GM23338 (cell line): ENCODE results near the gene DHRS12. TPM values are rescaled to one million over a fixed set of nuclear protein-coding genes. Genes with fewer than 3 reads are reported as not detected.
A peak's percentile ranks its signal among the peaks of the same experiment; 100 is the strongest.

Experiments
- ATAC-seq: fragments of 200-7000 bp; cut with Tn5 transposase; 3 replicates; pipeline ENCODE4 v1.9.1; 2020
- DNase-seq: peaks from one replicate; pipeline ENCODE4 v3.0.0-alpha.2; 2015; ENCODE audit warnings: low spot score
- H2AFZ ChIP-seq: fragments of 200-600 bp; sonication (generic); 2 replicates; pipeline ENCODE4 v1.8.0; 2016; ENCODE audit warnings: antibody characterized with exemption, mild to moderate bottlenecking, moderate library complexity
- H3F3A ChIP-seq: fragments of 200-600 bp; sonication (generic); replicated peaks from 2 replicates; pipeline ENCODE4 v1.8.0; 2017; ENCODE audit warnings: antibody characterized with exemption, mixed run types, low read depth
- H3K27ac ChIP-seq: fragments of 200-600 bp; sonication (generic); 2 replicates; pipeline ENCODE4 v1.6.1; 2016; ENCODE audit warnings: low read depth
- H3K27me3 ChIP-seq: fragments of 200-600 bp; sonication (generic); 2 replicates; pipeline ENCODE4 v1.8.0; 2016; ENCODE audit warnings: mild to moderate bottlenecking, mixed run types, moderate library complexity; ENCODE audit not compliant: insufficient read depth
- H3K36me3 ChIP-seq: fragments of 200-600 bp; sonication (generic); 2 replicates; pipeline ENCODE4 v1.8.0; 2016; ENCODE audit warnings: mild to moderate bottlenecking; ENCODE audit not compliant: insufficient read depth
- H3K4me1 ChIP-seq: fragments of 200-600 bp; sonication (generic); 2 replicates; pipeline ENCODE4 v1.8.0; 2016; ENCODE audit warnings: mild to moderate bottlenecking, moderate library complexity; ENCODE audit not compliant: insufficient read depth
- H3K4me2 ChIP-seq: fragments of 200-600 bp; sonication (generic); 2 replicates; pipeline ENCODE4 v1.7.1; 2017; ENCODE audit warnings: mixed run types
- H3K4me3 ChIP-seq: fragments of 200-600 bp; sonication (generic); 2 replicates; pipeline ENCODE4 v1.6.1; 2016; ENCODE audit warnings: mixed run types
- H3K79me2 ChIP-seq: fragments of 200-600 bp; sonication (generic); replicated peaks from 2 replicates; pipeline ENCODE4 v1.8.0; 2017; ENCODE audit warnings: mild to moderate bottlenecking; ENCODE audit not compliant: insufficient read depth
- H3K9me2 ChIP-seq: fragments of 200-600 bp; sonication (generic); 2 replicates; pipeline ENCODE4 v1.8.0; 2017; ENCODE audit not compliant: insufficient read depth
- H4K20me1 ChIP-seq: fragments of 200-600 bp; sonication (generic); replicated peaks from 2 replicates; pipeline ENCODE4 v1.8.0; 2017; ENCODE audit warnings: mild to moderate bottlenecking; ENCODE audit not compliant: insufficient read depth
- H3K27ac Mint-ChIP-seq: 2 replicates; pipeline ENCODE4 v1.8.0; 2020; ENCODE audit warnings: inconsistent platforms, mild to moderate bottlenecking, moderate library complexity, mixed read lengths
- H3K27me3 Mint-ChIP-seq: 3 replicates; pipeline ENCODE4 v1.8.0; 2022; ENCODE audit warnings: low read depth, mild to moderate bottlenecking, moderate library complexity, mixed read lengths, inconsistent platforms; ENCODE audit not compliant: insufficient read depth, poor library complexity
- H3K36me3 Mint-ChIP-seq: 3 replicates; pipeline ENCODE4 v1.8.0; 2021; ENCODE audit warnings: low read depth, mild to moderate bottlenecking, inconsistent platforms, moderate library complexity, mixed read lengths
- H3K4me1 Mint-ChIP-seq: 3 replicates; pipeline ENCODE4 v1.8.0; 2020; ENCODE audit warnings: mild to moderate bottlenecking, inconsistent platforms, mixed read lengths
- H3K4me3 Mint-ChIP-seq: 3 replicates; pipeline ENCODE4 v1.8.0; 2021; ENCODE audit warnings: moderate library complexity, mild to moderate bottlenecking, inconsistent platforms, mixed read lengths
- H3K9me3 Mint-ChIP-seq: 3 replicates; pipeline ENCODE4 v1.8.0; 2020; ENCODE audit warnings: moderate library complexity, mild to moderate bottlenecking, inconsistent platforms, mixed read lengths
- CREB1 ChIP-seq: fragments of 250-450 bp; sonication (Bioruptor Pico); IDR thresholded peaks from 2 replicates; pipeline ENCODE4 v1.5.0; 2020; ENCODE audit warnings: low read depth, mild to moderate bottlenecking, moderate library complexity
- ETS1 ChIP-seq: IDR thresholded peaks from 2 replicates; pipeline ENCODE4 v1.6.1; 2016; ENCODE audit warnings: antibody characterized with exemption
- POLR2AphosphoS5 ChIP-seq: IDR thresholded peaks from 2 replicates; pipeline ENCODE4 v1.6.1; 2016; ENCODE audit warnings: antibody characterized with exemption, low read depth
- STAT1 ChIP-seq: IDR thresholded peaks from one replicate; pipeline ENCODE4 v1.6.1; 2016; ENCODE audit warnings: antibody characterized with exemption; ENCODE audit not compliant: unreplicated experiment
- ZNF331 ChIP-seq: fragments of 250-450 bp; sonication (Bioruptor Pico); IDR thresholded peaks from 2 replicates; pipeline ENCODE4 v1.5.0; 2020; ENCODE audit warnings: low read depth, mild to moderate bottlenecking, moderate library complexity
- long read RNA-seq: library from polyadenylated mRNA; unstranded; transcript quantifications from one replicate; pipeline ENCODE4 v2.0.0, GENCODE V29; 2020; ENCODE audit not compliant: unreplicated experiment
- polyA plus RNA-seq: library from polyadenylated mRNA; unstranded; fragments of >200 nt; fragmentation: Nextera tagmentation; extraction: Ambion mirVana; gene quantifications from 2 replicates; pipeline ENCODE4 v1.2.1, GENCODE V29; 2016
- total RNA-seq: library from RNA; depleted of rRNA; stranded (reverse); fragments of >200 nt; shearing (Covaris generic); gene quantifications from 2 replicates; pipeline ENCODE4 v1.2.3, GENCODE V29; 2014; rRNA removed
- TF ChIP-seq, protein P1 (sequence below), 2 experiments: fragments of 200-600 bp in 1 of 2; sonication (generic) in 1 of 2; conservative IDR thresholded peaks; 2 replicates each; pipeline versions ENCODE4 v1.5.1 to v1.6.1; 2016 to 2017; ENCODE audit warnings: antibody characterized with exemption in 2 of 2, low read depth in 2 of 2, mild to moderate bottlenecking in 2 of 2, moderate library complexity in 1 of 2

DHRS12 gene, protein sequence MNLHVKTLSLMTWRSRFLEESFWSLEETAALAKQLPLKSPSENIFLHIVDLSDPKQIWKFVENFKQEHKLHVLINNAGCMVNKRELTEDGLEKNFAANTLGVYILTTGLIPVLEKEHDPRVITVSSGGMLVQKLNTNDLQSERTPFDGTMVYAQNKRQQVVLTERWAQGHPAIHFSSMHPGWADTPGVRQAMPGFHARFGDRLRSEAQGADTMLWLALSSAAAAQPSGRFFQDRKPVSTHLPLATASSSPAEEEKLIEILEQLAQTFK
- total RNA-seq, result 4.3 and 4.6 TPM in 2 replicates
- 8.9 and 12.2 TPM in 2 replicates for polyA plus RNA-seq
- long read RNA-seq, partial matches to known transcripts, result 1 of 10 reads
- long read RNA-seq, other reads (novel, unspliced or antisense), result 8 of 10 reads

DNA sequence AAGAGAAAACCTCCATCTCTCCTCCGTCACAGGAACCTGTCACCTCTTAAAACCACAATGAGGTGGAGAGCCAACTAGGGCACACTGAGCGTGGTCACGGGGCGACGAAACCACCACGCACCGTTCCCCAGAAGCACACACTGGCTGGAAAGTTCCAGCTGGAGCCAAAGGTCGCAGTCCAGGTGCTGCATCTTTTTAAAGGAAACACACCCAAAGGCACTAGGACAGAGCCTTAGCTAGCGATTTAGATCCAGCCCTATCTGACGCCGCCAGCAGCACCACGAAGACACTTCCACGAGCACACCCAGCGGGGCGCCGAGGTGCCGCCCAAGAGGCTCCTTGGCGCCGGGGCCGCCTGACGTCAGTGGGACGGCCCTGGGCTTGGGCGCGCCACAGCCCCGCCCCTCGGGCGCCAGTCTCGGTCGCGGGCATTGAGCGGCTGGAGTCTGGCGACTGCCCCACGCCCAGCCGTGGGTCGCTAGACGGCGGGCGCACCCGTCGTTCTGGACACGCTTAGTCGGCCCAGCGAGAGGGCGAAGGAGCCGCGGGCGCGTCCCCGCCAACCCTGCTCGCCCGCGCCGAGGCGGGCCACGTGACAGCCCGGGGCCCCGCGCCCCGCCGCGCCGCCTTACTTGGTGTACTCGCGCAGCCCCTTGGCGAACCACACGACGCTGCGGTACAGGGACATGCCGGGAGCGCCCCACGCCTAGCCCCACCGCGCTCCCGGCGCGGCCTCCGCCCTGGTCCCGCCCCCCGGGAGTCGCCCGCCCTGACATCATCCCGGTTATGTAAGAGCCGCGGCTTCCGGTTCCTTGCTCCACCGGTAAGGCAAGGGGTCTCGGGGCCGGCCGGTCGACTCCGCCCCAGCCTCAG is at the start of gene DHRS12:
DHRS12 (minus strand) TSS at position 742 of the 873 bp plus-strand sequence. CDS start 4,504 bp downstream, outside the sequence.
- peaks cover 49% of the 10 kb centered on the region for H3K4me1 ChIP-seq
- H3K9me2 ChIP-seq, result no peaks in the 10 kb centered on the region
- DNase-seq (peak; percentile 89), ATAC-seq (peak; percentile 77)
- no peaks in the 10 kb centered on the region for H4K20me1 ChIP-seq
- Mint-ChIP-seq H3K4me3 (peak within 1 kb of the TSS; percentile 85), H3K4me1 (peaks cover 61% of the 10 kb centered on the region), H3K27me3 (peaks cover 9% of the 10 kb centered on the region), H3K27ac (peak within 1 kb of the TSS; percentile 92), H3K9me3 (no peaks in the 10 kb centered on the region), H3K36me3 (no peaks in the 10 kb centered on the region; the same call in 2 of the 3 replicates)
- no peaks in the 10 kb centered on the region for H3K36me3 ChIP-seq
- peak; percentile 53 for TF ChIP-seq POLR2AphosphoS5
- TF ChIP-seq CREB1 (CRISPR knock-in tag), result peak; percentile 85
- peak; percentile 18; the same call in 1 of the 2 replicates for TF ChIP-seq ETS1
- no peak for TF ChIP-seq STAT1
- H3K79me2 ChIP-seq, result 0 out of 2 replicates have a peak, but pooled peaks cover 4% of the 10 kb centered on the region
- peak within 1 kb of the TSS; percentile 87 for H3K27ac ChIP-seq
- peaks cover 9% of the 10 kb centered on the region; the same call in 1 of the 2 replicates for H3F3A ChIP-seq
- H3K4me2 ChIP-seq, result peak within 1 kb of the TSS; percentile 93
- H3K27me3 ChIP-seq, result no peaks in the 10 kb centered on the region
- H2AFZ ChIP-seq, result peak within 1 kb of the TSS; percentile 96
- peak within 1 kb of the TSS; percentile 88 for H3K4me3 ChIP-seq

DNA sequence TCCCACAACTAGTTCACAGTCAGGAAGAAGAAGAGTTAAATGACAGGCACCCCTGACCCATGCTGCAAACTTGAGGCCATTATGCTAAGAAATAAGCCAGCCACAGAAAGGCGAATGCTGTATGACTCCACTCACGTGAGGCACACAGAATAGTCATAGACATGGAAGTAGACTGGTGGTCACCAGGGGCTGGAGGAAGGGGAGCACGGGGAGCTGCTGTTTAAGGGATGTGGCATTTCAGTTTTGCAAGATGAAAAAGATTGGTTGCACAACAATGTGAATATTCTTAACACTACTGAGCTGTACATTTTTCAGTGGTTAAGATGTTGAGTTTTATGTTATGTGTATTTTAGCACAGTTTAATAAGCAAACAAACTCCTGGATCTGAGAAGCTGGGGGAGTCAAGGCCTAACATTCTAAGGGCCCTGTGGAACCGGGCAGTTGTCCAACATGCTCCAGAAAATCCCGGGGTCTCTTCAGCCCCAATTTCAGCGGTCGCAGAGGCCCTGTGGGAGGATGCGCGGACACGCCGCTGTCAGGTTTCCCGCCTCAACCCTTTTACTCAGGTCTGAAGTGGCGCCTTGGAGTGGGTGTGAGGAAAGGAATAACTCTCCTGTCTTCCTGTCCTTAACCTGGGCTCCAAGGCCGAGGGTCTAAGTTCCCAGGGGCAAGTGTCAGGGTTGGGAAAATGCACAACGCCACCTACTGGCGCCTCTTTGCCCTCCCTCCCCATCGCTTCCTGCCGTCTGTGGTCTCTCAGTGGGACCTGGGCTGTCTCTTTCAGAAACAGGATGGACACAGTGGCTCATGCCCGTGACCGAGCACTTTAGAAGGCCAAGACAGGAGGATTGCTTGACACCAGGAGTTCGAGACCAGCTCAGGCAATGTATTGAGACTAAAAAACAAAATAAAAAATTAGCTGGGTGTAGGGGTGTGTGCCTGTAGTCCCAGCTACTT is 45.5 kb upstream of the DHRS12 start:
- H3K4me3 Mint-ChIP-seq, result no peak overlapping the region
- no peaks in the 10 kb centered on the region for H3K36me3 ChIP-seq
- H3K27me3 Mint-ChIP-seq, result peaks cover 14% of the 10 kb centered on the region
- DNase-seq (peak; percentile 94), ATAC-seq (peak; percentile 97)
- no peaks in the 10 kb centered on the region for H3F3A ChIP-seq
- H3K79me2 ChIP-seq, result no peaks in the 10 kb centered on the region
- H2AFZ ChIP-seq, result peak overlapping the region; percentile 45; the same call in 1 of the 2 replicates
- H3K4me1 ChIP-seq, result no peaks in the 10 kb centered on the region
- peaks cover 9% of the 10 kb centered on the region for H3K9me3 Mint-ChIP-seq
- no peaks in the 10 kb centered on the region for H4K20me1 ChIP-seq
- peaks cover 3% of the 10 kb centered on the region; the same call in 1 of the 3 replicates for H3K36me3 Mint-ChIP-seq
- H3K27ac ChIP-seq, result no peak overlapping the region
- H3K9me2 ChIP-seq, result peaks cover 6% of the 10 kb centered on the region; the same call in 1 of the 2 replicates
- no peak overlapping the region for H3K4me3 ChIP-seq
- no peak overlapping the region for H3K4me2 ChIP-seq
- no peak for TF ChIP-seq ZNF331
- no peak for TF ChIP-seq POLR2AphosphoS5
- TF ChIP-seq ETS1, result 0 out of 2 replicates have a peak, but pooled peaks have one; percentile 32
- TF ChIP-seq, protein P1, sequence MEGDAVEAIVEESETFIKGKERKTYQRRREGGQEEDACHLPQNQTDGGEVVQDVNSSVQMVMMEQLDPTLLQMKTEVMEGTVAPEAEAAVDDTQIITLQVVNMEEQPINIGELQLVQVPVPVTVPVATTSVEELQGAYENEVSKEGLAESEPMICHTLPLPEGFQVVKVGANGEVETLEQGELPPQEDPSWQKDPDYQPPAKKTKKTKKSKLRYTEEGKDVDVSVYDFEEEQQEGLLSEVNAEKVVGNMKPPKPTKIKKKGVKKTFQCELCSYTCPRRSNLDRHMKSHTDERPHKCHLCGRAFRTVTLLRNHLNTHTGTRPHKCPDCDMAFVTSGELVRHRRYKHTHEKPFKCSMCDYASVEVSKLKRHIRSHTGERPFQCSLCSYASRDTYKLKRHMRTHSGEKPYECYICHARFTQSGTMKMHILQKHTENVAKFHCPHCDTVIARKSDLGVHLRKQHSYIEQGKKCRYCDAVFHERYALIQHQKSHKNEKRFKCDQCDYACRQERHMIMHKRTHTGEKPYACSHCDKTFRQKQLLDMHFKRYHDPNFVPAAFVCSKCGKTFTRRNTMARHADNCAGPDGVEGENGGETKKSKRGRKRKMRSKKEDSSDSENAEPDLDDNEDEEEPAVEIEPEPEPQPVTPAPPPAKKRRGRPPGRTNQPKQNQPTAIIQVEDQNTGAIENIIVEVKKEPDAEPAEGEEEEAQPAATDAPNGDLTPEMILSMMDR (conservative IDR thresholded peaks at IDR 0.05; ENCODE audit: low read depth in 2 of 2), result peak; percentile 80 to 96
- H3K27ac Mint-ChIP-seq, result peak overlapping the region; percentile 64; the same call in 1 of the 2 replicates
- H3K27me3 ChIP-seq, result no peaks in the 10 kb centered on the region
- H3K4me1 Mint-ChIP-seq, result peaks cover 9% of the 10 kb centered on the region; the same call in 2 of the 3 replicates
